ENCODE results near the gene TCEA3.
A peak's percentile ranks its signal among the peaks of the same experiment; 100 is the strongest.
"Not testable (repeated sequence)": the region's sequence is repeated elsewhere in the genome, so short reads cannot be mapped to it uniquely, and the experiment has no call there.

TCEA3 gene

DNA sequence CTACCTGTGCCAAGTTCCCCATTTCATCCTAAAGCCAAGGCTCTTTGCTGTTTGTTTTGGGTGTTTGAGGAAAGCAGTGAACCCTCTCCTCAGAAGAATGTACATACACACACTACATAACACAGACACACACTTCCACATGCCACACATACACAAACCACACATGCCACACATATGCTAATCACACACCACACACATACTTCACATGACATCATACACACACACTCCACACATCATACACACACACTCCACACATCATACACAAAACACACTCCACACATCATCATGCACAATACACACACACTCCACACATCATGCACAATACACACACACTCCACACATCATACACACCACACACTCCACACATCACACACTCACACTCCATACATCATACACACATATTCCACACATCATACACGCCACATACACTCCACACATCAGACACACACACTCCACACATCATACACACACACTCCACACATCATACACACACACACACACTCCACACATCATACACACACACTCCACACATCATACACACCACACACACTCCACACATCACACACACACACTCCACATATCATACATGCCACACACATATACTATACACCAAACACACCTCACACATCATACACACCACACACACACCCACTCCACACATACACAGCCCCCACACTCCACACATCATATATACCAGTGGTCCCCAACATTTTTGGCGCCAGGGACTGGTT lies 32.3 kb downstream of the TCEA3 start:
- no peak for DNase-seq (ENCODE audit: low read depth)

DNA sequence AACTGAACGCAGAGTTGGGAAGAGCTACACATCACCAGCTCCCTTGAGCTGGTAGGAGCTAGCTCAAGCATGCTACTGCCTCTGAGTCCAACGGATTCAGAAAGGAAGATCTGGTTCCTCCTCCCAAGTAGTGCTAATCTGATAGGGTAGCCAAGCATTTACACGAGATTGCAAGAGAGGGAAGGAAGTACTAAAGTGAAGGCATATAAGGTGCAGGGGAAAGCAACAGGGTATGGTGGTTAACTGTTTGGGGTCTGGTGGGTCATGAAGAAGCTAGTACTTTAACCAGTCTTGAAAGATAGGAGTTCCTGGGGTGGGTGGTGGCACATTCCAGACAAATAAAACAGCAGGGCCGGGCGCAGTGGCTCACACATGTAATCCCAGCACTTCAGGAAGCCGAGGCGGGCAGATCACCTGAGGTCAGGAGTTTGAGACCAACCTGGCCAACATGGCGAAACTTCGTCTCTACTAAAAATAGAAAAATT lies 34.7 kb downstream of the TCEA3 start:
- no peak for DNase-seq (ENCODE audit: low read depth)

- DNase-seq (ENCODE audit: low read depth) = no peak
These were observed 37.1 kb downstream of the TCEA3 start for GRCh38 chr1:23387494-23387893.

GRCh38 chr1:23385119-23385621 lies 39.4 kb downstream of the TCEA3 start:
- no peak for DNase-seq (ENCODE audit: low read depth)

GRCh38 chr1:23384312-23385058 lies 40.1 kb downstream of the TCEA3 start:
- no peak for DNase-seq (ENCODE audit: low read depth)

- no peak for DNase-seq (ENCODE audit: low read depth)
These were observed 40.8 kb downstream of the TCEA3 start for GRCh38 chr1:23383577-23384311.

DNA sequence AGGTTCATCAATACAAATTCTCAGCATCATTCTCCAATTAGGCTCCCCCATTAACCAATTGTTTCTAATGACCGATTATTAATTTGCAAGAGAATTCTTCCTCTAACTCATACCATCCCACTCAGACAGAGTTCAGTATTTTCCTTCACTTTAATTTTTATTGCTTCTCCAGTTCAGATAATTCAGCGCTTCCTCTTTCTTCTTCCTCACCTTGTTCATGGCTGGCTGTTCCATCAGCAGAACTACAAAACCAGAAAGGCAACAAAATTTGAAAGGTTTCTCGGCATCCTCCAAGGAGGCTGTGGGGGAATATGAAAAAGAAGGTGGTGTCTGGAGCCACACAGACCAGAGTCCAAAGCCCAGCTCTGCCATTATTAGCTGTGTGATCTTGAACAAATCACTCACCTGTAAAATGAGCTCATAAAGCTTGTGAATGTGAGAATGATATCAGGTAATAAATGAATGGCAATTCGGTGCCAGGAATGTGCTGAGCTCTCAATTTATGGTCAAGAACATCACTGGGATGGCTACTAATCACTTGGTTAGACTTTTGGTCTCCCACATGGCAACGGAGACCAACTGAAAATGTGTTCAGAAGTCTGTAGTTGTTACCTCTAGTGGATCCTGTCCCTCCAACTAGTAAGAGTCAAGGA lies 43.2 kb downstream of the TCEA3 start:
- DNase-seq (ENCODE audit: low read depth) = no peak

- DNase-seq (ENCODE audit: low read depth) = no peak
These were observed 43.8 kb downstream of the TCEA3 start for GRCh38 chr1:23380719-23381118.

- not testable (repeated sequence) for DNase-seq (ENCODE audit: low read depth)
These were observed 44.3 kb downstream of the TCEA3 start for GRCh38 chr1:23380236-23380635.

DNA sequence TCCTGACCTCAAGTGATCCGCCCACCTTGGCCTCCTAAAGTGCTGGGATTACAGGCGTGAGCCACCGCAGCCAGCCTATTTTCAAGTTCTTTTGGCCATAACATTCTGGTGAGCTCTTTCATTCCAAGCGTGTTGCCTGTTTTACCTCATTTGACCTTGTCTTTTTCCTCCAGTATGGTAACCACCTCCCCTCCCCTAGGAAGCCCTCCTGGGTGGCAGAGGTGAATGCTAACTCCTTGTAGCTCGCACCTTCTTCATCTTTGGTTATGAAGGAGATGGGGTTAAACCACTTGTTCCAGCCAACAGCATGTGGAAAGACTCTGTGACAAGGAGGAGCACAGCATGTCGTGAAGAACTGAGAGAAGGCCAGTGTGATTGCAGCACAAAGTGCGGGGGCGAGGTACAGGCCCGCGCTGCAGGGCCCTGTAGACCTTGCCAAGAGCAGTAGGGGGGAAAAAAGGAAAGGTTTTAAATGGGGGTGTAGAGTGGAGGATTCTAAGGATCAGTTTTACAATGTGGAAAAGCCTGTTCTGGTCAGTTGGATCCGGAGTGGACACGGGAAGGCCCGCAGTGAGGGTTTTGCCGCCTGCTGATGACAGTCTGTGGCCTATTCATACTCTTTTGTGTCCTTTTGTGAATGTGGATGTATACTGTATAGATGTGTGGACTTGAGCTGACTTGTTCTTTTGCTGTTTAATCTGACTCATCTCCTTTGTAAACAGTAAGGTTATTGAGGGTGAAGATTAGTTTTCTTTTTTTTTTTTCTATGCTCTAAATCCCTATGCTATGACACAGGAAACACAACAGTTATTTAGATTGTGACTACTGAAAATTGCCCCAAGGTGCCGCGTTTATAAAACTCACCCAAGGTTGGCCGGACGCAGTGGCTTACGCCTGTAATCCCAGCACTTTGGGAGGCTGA lies 47.4 kb downstream of the TCEA3 start:
- no peak for DNase-seq (ENCODE audit: low read depth)

GRCh38 chr1:23374079-23374735 lies 50.3 kb downstream of the TCEA3 start:
- DNase-seq (ENCODE audit: low read depth) = not testable (repeated sequence)

DNA sequence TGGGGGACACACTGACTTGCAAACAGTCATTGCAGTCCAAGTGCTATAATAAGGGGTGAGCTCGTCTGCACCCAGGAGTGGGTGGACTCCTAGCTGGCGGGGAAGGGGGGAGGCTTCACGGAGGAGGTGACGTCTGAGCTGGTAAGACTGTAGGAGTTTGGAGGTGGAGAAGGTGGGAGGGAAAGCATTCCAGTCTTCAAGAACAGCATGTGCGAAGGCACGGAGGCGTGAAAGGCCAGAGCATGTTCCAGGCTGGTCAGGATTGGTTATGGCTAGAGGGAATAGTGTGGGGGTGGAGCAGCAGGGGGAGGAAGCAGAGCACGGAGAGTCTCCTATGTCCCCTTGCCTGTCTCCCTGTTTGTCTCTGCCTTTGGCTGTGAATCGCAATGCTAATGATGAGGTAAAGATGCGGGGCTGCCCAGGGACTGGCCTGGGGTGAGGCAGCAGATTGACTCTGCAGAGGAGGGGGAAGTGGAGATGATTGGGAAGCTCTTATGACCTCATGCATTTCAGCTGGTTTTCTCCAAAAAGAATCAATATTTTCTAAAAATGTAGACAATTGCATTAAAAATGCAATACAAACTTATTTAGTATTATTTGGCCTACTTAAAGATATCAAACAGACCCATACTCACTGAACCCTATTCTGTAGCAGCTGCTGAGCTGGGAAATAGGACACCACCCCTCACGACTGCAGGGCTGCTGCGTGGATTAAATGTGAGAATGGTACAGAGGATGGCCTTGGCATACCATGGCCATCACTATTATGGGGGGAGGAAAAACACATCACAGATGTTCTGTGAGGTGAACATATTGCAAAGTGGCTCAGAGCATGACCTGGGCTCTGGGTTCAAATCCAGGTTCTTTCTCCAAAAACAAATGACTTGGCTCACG lies 52.3 kb downstream of the TCEA3 start:
- no peak for DNase-seq (ENCODE audit: low read depth)

DNA sequence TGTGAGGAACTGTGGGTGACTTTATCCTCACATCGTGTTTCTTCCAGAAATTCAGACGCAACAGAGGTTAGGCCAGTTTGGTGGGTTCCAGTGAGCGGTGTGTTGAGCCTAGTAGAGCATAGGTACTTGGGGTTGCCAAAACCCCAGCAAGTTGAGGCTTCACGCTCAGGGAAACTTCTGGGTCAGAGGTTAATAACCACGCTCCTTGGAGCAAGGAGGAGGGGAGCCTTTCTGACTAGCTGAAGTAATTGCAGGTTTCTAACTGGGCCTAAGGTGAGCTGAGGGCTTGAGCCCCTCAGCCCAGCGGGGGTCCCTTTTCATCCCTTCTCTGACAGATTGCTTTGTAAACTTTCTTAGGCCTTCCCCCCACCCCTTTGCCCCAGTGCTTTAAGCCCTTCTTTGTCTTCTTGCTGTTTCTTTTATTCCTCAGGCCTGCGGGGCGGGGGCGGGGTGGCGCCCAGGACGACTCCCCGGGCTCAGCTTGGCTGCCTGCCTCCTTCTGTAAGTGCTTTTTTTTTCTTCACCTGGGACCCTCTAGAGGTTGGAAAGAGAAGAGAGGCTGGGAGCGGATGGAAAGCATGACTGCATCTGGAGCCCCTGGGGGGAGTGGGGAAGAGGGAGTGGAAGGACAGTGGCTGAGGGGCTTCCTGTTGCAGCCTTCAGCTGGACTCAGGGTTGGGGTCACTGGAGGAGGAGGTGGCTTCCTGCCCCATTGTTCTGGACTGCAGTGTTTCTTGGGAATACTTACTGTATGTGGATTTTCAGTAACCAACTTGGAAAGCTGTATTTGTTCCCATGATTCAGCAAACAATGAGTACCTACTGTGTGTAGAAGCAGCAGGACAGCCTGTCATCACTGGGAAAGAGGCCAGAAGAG lies 53.6 kb downstream of the TCEA3 start:
- no peak for DNase-seq (ENCODE audit: low read depth)

GRCh38 chr1:23370330-23370708 lies 54.2 kb downstream of the TCEA3 start:
- DNase-seq (ENCODE audit: low read depth) = no peak

GRCh38 chr1:23369335-23370013 lies 55.1 kb downstream of the TCEA3 start, which contains the start of gene ZNF436:
ZNF436 (minus strand) TSS chr1:23369836; CDS start chr1:23368005, 1,831 bp downstream.
- no peak for DNase-seq (ENCODE audit: low read depth)

DNA sequence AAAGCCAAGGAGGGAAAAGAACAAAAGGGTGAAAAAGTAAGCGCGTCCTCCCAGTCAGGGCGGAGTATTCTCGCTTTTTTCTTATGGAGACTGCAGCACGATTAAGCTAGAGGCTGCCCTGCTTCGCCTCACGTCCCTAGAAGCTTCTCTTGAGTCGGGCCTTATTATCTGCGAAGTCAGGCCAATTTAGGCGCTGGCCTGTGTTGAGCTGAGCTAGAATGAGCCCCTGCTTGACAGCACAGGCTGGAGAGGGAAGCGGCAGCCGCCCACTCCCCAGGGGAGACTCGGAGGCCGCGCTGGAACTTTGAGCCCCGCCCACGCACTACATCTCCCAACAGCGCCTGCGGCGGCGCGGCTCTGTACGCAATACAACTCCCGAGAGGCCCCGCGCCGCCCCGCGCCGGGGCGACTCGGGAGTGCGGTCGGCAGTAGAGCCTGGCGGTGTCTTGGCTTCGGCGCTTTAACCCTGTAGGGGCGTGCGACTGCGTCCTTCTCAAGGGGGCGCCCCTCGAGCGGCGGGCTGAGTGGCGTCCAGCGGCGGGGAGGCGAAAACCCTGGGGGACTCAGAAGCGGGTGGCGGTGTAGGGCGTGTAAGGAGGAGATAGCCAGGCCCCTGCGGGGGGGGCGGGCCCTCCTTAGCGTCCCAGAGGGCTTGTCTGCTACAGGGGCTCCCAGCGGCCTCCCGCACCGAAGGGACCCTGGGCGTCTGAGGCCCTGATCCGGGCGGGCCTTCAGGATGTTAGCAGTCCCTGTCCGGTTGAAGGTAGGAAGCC lies 55.8 kb downstream of the TCEA3 start:
- peak; percentile 69 for DNase-seq (ENCODE audit: low read depth)

Data from stimulated activated CD8-positive, alpha-beta memory T cell treated with anti-CD3 and anti-CD28 coated beads, Interleukin-15, amount 100 ng/mL, for 1 hour (primary cell).